Ecto neural progenitor cell (in vitro differentiated cells): Measurements from ENCODE around the gene PAM16.
A peak's percentile ranks its signal among the peaks of the same experiment; 100 is the strongest.

Source experiments
- DNase-seq: peaks from one replicate; pipeline ENCODE4 v3.0.0-alpha.2; 2018; ENCODE audit warnings: low spot score

The PAM16 gene

DNA sequence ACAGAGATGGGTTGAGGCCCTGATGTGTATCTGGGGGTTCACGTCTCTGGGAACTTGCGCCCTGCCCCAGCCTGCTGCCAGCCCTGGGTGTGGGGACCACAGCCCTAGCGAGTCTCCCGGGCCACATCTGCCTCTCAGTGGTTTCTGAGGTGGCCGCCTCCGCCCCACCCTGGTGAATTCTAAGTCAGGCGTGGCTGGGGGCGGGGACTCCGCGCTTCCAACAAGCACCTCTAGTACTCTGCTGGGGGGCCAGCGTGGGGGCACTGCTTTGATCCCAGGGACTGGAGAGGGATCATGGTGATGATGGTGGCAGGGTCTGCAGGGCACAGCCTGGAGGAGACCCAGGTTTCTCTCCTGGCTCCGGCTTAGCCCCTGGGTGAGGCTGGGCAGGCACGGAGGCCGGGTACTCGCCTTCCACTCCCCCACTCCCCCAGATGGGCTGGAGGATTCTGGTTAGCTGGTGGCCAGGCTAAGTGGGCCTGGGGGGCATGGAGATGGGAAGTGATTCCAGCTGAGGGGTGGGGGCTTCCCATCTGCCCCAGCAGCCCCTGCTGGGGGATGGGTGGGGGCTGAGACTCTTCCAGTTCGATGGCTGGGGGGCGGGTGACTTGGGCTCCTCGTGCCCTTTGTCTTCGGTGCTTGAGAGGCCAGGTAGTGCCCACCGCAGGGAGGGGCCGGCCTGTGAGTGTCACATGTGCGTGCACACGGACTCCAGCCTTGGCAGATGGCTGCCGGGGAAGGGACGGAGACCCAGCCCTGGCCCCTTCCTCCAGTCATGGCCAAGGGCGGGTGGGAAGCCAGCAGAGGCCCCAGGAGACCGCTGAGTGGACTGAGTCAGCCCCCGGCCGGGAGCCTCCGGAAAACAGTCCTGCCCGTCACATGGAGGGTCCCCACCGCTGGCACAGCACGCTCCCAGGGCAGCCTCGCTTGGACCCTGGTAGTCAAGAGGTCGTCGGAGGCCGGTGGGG, 31.4 kb downstream of the PAM16 start:
- DNase-seq = no peak

DNA sequence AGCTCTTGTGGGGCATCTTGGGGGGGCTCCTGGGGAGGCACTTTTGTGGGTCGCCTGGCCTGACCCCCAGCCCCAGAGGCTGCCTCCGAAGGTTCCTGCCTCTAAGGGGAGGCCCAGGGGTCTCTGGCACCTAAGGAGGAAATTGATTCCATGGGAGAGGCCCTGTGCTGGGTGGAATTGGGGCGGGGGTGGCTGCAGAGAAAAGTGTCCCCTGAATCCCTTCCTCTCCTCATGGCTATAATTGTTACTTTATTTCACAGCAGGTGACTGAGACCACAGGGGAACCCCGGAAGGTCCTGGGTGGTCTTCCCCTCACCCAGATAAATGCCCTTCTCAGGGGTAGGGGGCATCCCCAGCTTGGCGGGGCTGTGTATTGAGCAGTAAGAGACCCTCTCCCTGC, 32.2 kb downstream of the PAM16 start:
- DNase-seq = no peak

DNA sequence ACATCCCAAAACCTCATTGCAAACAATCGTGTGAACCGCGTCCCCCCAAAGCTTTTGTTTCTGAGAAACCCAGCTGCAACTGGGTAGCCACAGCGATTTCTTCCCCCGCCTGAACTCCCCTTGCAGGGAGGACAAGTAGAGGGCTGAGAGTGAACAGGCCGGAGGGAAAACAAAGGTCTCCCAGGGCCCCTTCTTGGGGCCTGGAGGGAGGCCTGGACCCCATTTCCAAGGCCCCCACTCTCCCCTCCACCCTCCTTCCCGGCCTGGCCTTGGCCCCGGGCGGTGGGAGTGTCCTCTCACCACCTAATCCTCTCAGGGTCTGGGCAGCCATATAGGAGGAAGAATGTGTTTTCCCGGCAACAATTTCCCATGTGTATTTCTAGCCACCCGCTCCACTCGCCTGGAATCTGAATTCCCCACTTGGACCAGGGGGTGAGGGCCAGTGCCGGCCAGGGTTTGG, 32.6 kb downstream of the PAM16 start:
- DNase-seq = no peak

DNA sequence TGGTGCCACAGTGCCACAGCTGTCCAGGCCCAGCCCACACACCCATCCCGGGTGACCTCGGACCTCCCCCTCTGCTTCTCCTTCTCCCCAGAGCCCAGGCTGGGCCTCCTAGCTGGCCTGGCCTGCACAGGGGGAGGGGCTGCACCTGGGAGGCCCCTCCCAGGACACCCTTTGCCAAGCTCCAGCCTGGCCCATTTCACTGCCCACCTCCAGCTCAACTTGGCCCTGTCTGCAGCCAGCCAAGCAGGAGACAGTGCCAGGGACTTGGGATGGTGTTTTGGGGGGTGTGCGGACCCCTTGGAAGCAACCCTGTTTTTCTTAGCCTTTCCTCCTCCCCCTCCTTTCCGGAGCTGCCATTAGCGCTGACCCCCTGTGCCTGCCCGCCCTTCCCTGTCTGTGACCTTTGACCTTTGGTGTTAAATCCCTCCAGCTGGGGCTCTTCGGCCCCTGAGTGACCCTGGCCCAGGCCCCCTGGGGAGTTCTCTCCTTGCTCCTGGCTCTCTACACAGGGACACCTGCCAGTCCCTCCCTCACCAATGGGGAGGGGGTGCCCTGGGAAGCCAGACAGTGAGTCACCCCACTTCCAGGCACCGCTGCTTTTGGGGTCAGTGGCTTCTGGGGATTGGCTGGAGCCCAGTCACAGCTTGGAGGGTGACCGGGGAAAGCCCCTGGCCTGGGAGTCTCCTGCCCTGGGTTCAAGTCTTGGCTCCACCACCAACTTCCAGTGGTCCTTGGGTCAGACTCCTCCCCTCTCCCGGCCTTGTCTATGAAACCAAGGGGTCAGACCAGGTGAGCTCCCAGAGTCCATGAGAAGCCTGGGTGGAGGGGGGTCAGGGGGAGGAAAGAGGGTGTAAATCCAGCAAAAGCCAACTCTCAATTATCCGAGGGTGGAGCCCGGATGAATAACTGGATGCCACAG, 33.3 kb downstream of the PAM16 start:
- DNase-seq = peak; percentile 69

DNA sequence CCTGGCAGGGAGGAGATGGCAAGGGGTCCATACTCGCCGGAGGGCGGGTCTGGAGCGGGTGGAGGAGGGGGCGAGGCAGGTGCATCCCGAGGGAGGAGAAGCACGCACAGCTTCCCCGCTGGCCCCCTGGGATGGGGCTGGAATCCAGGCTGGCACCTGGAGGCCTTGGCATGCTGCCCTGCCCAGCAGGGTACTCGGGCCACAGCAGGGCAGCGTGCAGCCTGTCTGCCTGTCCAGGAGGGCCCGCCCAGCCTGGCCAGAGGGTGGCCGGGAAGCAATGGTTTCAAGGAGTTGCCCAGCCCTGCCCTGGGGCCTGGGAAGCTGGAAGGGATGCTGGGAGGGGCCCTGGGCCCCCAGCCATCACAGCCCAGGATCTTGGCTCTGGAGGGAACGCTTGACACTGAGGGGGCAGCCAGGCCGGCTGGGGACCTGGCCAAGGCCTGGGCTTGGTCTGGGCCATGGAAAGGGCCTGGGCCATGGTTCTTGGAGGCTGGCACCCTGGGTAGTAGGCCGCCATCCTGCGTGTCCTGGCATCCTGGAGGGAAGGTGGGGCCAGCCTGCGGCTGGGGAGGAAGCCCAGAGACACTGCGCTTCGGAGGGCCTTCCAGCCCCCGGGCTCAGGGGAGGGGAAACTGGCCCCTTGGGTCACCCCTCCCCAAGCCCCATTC, 34.1 kb downstream of the PAM16 start:
- no peak for DNase-seq

DNA sequence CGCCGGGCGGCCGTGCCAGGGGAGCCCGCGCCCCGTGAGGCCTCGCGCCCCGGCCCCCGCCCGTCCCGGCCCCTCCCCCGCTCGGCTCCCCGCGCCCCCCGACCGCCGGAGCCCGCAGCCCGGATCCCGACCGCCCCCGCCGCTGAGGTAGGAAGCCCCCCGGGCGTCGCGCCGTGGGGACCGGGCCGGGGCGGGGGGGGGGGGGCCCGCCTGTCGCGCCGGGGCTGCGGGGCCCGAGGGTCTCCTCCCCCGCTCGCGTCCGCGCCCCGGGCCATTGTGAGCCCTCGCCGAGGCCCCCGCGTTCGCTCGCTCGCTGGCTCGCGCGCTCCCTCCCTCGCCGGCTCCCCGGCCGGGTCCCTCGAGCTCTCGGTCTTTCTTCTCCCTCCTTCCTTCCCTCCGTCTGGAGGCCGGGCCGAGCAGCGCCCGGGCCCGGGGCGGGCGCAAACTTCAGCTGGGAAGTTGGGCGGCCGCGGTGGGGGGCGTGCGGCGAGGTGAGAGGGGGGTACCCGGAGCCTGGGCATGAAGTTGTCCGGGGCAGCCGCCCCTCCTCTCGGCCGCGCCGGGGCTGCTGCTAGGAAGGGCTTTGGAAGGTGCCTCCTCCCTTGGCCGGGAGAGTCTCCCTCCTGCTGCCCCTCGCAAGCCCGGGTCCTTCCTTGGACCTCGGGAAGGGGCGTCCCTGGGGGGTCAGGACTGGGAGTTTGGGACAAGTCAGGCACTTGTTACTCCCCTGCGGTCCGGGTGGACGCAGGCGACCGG, 34.8 kb downstream of the PAM16 start:
- DNase-seq = peak; percentile 72

DNA sequence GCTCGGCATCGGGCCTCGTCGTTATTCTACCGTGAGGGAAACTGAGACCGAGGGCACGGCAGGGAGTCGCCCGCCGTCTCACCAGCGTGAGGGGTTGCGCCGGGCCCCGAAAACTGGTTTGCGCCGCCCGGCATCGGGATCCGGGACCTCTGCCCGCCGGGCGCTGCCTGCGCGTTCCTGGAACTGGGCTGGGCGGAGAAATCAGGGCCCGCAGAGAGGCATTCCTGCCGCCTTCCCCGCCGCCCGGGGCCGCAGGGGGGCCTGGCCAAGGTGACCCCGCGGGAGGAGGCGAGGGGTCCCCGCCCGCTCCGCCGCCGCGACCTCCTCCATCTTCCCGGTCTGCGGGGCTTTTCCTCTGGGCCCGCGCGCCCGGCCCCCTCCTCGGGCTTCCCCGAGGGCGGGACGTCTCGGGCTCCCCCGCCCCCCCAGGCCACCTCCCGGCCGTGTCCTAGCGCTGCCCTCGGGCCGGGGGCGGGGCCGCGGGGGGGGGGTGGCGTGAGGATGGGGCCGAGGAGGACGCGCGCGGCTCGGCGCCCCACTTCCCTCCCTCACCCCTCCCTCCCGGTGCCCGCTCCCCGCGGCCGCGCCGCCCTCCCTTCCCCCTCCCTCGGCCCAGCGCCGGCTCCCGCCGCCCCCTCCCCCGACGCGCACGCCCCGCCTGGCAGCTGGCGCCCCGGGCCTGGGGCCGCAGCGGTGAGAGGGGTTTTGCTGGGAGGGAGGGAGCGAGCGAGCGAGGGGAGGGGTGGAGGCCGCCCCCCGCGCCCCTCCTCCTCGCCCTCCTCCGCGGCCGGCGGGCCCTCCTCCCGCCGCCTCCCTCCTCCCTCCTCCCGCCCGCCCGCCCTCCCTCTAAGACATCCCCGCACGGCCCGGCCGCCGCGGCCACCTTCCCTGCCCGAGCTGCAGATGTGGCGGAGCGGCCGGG, 35.7 kb downstream of the PAM16 start, which contains the start of gene GLIS2:
GLIS2 (plus strand) TSS at position 882 of the 922 bp plus-strand sequence. CDS start 16,214 bp downstream, outside the sequence.
- DNase-seq = peak; percentile 88

DNA sequence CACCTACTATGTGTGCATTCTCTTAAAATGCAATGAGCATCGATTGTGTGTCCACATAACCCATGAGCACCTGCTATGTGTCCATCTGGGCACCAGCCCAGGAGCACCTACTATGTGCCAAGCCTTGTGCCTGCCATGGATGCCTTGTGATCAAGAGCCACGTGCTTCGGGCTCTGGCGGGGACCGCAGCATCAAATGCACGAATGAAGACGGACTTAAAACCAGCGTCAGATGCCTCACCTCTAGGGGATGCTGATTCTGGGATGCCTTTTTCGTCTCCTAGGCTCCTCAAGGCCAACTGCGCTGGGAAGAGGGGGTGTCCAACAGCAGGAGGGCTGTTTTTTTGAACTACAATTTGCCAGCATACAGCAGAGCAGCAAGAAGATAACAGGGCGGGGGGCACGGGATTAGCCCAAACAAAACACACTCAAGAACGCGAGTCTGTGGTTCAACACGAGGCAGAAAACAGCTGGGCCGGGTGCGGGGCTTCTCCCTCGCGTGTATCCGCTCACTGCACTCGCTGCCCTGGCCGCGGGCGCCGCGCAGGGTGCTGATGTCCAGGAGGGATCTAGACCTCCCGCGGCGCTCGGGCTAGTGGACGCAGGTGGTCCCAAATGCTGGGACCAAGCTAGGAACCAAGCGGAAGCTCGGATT, 36.5 kb downstream of the PAM16 start:
- DNase-seq = no peak

DNA sequence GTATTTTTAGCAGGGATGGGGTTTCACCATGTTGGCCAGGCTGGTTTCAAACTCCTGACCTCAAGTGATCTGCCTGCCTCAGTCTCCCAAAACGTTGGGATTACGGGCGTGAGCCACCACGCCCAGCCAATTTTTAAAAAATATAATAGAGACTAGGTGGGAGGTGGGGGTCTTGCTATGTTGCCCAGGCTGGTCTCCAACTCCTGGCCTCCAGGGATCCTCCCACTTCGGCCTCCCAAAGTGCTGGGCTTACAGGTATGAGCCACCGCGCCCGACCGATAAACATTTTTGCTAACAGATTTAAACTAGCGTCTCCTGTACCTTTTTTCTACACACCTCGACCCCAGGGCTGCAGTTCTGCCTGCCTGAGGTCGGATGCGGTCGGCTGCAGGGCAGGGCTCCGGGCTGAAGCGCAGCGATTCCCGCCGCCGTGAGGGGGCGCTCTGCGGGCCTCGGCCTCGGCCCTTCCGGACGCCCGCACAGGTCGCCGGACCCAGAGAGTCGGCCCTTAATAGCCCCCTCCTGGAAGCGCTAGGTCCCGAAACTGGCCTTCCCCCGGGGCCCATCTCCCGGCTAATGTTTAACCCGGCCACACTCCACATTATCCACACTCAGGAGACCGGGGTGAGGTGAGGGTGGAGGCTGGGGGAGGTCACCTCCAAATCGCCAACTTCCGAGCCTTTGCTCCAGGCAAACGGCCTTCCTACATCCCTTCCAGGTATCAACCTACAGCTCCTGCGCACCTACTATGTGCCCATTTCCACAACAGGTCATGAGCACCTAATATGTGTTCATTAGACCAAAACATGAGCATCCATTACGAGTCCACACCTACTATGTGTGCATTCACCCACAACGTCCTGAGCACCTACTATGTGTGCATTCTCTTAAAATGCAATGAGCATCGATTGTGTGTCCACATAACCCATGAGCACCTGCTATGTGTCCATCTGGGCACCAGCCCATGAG, 37.3 kb downstream of the PAM16 start:
- peak; percentile 86 for DNase-seq

DNA sequence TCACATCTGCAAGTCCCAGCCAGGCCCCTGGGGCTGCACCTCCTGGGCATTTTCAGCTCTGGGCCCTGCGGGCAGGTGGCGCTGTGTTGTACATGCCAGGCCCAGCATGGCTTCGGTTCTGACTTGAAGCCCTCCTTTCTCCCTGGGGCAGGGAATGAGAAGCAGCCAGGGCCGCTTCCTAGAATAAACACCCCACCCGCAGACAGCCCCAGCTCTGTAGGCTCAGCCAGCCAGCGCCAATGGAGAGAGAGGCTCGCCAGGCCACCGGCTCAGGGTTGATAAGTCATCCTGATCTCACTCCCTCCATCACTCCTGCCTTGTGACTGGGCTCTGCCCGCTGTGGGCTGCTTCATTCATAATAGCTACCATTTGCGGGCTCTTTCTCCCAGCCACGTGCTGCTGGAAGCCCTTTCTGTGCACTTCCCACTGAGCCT, 41.3 kb downstream of the PAM16 start:
- peak; percentile 86 for DNase-seq

DNA sequence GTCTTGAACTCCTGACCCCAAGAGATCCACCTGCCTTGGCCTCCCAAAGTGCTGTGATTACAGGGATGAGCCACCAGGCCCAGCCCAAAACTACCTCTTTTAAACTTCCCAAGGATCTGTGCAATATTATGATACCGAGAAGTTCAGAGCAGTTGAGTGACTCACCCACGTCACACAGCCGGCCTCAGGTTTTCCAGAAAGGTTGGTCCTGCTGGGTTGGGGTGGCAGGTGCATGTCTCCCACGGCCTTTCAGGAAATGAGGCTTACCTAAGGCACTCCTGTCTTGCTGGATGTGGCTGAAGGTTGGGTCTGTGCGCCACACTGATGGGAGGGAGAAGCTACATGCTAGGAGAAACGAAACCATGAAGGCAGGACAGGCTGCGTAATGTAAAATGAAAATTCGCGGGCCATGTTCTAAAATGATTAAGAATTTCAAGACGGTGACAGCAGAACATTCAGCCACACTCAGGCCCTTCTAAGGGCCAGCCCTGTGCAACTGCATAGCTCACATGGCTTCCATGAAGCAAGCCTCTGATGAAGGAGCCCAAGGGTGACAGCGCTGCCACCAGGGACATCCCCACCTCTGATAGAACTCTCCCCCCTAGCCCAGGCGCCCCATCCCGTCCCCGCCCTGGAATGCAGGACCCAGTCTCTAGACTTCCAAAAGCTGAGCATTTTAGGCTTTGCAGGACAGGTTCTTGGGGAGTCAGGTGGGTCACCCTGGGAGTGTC, 41.9 kb downstream of the PAM16 start:
- no peak for DNase-seq

DNA sequence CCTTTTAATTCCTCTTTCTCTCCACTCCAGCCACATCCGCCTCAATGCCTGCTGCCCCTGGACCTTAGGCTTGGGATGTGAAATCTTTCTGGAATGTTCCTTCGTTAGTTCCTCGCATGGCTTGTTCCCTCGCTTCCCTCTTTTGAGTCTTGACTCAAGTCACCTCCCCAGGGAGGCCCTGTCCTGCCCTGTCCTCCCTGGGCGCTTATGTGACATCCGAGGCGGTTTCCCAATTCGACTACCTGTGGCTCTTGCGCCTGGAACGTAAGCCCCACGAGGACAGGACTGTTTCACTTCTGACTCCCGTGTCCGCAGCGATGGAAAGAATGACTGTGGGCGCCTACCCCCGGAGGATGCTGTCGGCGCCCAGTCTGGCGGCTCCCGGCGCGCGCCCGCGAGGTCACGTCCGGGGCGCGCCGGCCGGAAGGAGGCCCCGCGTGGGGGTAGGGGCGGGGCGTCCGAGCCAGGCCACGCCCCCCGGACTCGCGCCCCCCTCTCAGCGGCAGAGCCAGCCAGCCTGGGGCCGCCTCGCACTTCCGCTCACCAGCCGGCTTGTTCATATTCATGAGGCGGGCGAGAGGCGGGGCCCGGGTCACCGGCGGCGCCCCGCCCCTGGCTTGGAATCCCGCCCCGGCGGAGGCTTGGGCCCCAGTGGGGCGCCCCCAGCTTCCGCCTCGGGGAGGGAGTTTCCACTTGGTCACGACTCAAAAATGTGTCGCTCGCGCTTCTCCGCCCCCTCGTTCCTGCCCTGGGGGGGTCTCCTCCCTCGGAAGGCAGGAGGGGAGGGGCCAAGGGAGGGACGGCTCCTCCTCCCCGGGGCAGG, 43.7 kb downstream of the PAM16 start:
- peak; percentile 95 for DNase-seq

DNA sequence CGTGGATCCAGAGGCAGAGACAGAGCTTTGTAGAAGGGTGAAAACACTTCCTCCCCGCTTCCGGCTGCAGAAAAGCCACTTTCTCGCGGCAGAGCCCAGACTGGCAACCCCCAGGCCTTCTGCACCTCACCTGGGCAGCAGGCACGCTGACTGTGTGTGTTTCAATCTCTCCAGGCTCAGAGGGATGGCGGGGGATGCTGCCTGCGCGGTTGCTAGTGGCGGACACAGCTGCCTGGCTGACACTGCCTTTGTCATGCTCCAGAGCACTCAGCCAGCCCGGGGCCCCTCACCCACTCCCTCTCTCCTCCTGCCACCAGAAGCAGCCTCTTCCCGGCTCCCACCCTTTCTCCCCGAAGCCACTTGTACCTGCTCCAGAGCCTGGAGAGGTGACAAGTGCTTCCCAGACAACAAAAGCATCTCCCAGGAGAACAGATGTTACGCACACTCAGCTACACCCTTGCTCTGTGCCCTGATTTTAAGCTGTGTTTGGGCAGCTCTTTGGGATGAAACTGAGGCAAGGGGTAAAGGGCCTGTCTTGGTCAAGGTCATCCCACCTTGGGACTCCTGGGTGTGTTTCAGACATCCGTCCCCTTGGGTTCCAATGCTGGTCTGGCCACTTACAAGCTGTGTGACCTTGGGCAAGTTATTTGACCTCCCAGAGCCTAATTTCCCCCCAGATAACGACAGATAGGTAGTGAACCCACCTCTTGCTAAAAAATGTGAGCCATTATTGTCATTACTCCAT, 44.5 kb downstream of the PAM16 start:
- DNase-seq = no peak

DNA sequence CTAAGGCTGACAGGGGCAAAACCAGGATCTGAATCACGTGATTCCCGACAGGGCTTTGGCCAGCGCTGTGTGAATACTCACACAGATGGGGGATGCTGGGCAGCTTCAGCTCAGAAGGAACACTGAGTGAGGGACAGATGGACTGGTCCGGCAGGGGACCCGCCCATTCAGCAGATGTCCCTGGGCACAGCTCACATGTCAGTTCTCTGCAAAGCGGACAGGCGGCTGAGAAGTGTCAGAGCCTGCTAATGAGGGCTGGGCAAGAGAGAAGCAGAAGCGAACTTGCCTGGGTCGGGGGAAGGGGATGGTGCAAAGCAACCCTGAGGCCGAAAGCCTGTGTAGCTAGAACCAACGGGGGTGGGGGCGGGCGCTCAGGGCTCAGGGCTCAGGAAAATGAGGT, 47.1 kb downstream of the PAM16 start:
- DNase-seq = no peak

DNA sequence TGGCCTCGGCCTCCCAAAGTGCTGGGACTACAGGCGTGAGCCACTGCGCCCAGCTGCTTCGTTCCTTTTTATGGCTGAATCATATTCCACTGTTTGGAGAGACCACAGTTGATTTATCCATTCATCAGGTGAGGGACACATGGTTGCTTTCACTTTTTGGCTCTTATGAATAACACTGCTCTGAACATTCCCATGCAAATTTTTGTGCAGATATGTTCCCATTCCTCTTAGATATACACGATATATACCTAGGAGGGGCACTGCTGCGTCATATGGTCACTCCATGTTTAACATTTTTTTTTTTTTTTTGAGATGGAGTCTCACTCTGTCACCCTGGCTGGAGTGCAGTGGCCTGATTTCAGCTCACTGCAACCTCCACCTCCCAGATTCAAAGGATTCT, 49.2 kb downstream of the PAM16 start:
- DNase-seq = no peak

DNA sequence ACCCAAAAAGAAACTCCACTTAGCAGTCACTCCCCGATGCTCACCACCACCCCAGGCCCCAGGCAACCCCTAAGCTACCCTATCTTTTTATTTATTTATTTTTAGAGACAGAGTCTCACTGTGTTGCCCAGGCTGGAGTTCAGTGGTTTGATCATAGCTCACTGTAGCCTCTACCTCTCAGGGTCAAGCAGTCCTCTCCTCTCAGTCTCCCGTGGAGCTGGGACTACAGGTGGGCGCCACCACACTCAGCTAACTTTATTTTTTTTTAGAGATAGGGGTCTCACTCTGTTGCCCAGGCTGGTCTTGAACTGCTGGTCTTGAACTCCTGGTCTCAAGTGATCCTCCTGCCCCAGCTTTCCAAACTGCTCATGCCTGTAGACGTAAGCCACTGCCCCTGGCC, 49.9 kb downstream of the PAM16 start:
- DNase-seq = no peak
